DMS79 (cell line): Measurements from ENCODE around the gene ENO2.

Experiments used
- DNase-seq: peaks from one replicate; lab custom pipeline; 2025; lab: John Stamatoyannopoulos, UW

ENO2 gene

GRCh38 chr12:6932766-6933165 is 18.4 kb downstream of the ENO2 start:
- DNase-seq: no peak

- no peak for DNase-seq
Observed at GRCh38 chr12:6934110-6934509, 19.7 kb downstream of the ENO2 start.

- DNase-seq: no peak
Observed at GRCh38 chr12:6935371-6936193, 21.2 kb downstream of the ENO2 start.

- no peak for DNase-seq
Observed at GRCh38 chr12:6936194-6936635, 21.8 kb downstream of the ENO2 start.

- DNase-seq: no peak
Observed at GRCh38 chr12:6936636-6937480, 22.5 kb downstream of the ENO2 start.

GRCh38 chr12:6937481-6938352 is 23.3 kb downstream of the ENO2 start:
- peak; percentile 86 for DNase-seq

- no peak for DNase-seq
Observed at GRCh38 chr12:6938353-6939190, 24.2 kb downstream of the ENO2 start.

GRCh38 chr12:6939191-6939540 is 24.8 kb downstream of the ENO2 start:
- DNase-seq: no peak

GRCh38 chr12:6941267-6941666 is 26.9 kb downstream of the ENO2 start:
- no peak for DNase-seq

GRCh38 chr12:6941782-6942181 is 27.4 kb downstream of the ENO2 start:
- DNase-seq: no peak

GRCh38 chr12:6942331-6942665 is 27.9 kb downstream of the ENO2 start:
- DNase-seq: no peak

GRCh38 chr12:6943389-6943721 is 29.0 kb downstream of the ENO2 start:
- DNase-seq: peak; percentile 85

GRCh38 chr12:6943722-6944380 is 29.5 kb downstream of the ENO2 start, which contains the start of the genes C12orf57 and RNU7-1:
C12orf57 (plus strand) TSS chr12:6944022; CDS start chr12:6944122, 100 bp downstream.
RNU7-1 (plus strand) TSS chr12:6943816.
- DNase-seq: peak; percentile 97

- peak; percentile 97 for DNase-seq
Observed at GRCh38 chr12:6944381-6945186, 30.2 kb downstream of the ENO2 start.

- DNase-seq: no peak
Observed at GRCh38 chr12:6945613-6946012, 31.2 kb downstream of the ENO2 start.

- DNase-seq: peak; percentile 95
Observed at GRCh38 chr12:6946033-6946919, 31.9 kb downstream of the ENO2 start.

- DNase-seq: no peak
Observed at GRCh38 chr12:6946920-6947374, 32.6 kb downstream of the ENO2 start.

- no peak for DNase-seq
Observed at GRCh38 chr12:6947615-6948014, 33.2 kb downstream of the ENO2 start.
